ENCODE data around the gene PCDHAC1. TPM values are rescaled to one million over a fixed set of nuclear protein-coding genes. Genes with fewer than 3 reads are reported as not detected.

Gene PCDHAC1
- total and polyA plus RNA-seq, 2 donors (not counting 3 experiments of a cell fraction or from before 2014, with no cell fraction given), result not detected

DNA sequence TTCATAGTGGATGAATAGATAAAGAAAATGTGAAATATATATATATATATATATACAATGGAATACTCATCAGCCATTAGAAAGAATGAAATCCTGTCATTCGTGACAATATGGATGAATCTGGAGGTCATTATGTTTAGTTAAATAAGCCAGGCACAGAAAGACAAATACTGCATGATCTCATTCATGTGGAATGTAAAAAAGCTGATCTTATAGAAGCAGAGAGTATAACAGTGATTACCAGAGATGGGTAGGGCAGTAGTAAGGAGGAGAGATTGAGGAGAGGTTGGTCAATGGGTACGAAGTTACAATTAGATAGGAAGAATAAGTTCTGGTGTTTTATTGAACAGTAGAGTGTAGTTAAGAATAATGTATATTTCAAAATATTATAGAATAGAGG lies 20.5 kb downstream of the PCDHAC1 start:
- DNase-seq (ENCODE audit: low read depth, low spot score), result no peak
- dilution Hi-C loops (cut with MboI; ENCODE audit: extremely low pct_ligation_motif_present, low sequenced_read_pairs) (no loop called here), intact Hi-C loops (cut with micrococcal nuclease) (no loop called here)
- Histone ChIP-seq H2AFZ (ENCODE audit: low read depth, low read length) (no peak overlapping the region), H3K36me3 (ENCODE audit: control insufficient read depth in 2 of 2, extremely low read depth in 1 of 2, insufficient read depth in 2 of 2, low read length in 2 of 2) (no peaks in the 10 kb centered on the region), H3K4me3 (replicated peaks in 1 of 3; ENCODE audit: insufficient read depth in 1 of 3, low read depth in 1 of 3, low read length in 3 of 3) (no peak overlapping the region), H3K27me3 (ENCODE audit: control insufficient read depth in 2 of 2, insufficient read depth in 2 of 2, low read length in 2 of 2) (no peaks in the 10 kb centered on the region), H3K4me1 (ENCODE audit: control insufficient read depth, extremely low read depth, insufficient read depth, low read length) (no peaks in the 10 kb centered on the region), H3K9me1 (replicated peaks; ENCODE audit: control insufficient read depth, extremely low read depth, insufficient read depth, low read length) (no peaks in the 10 kb centered on the region), H3K79me2 (ENCODE audit: control insufficient read depth, insufficient read depth, low read length) (no peaks in the 10 kb centered on the region), H3K4me2 (ENCODE audit: insufficient read depth, low read length) (no peak overlapping the region), H3K9ac (replicated peaks; ENCODE audit: extremely low read depth, insufficient read depth, low read length) (no peak overlapping the region), H3K9me3 (replicated peaks; ENCODE audit: control insufficient read depth, insufficient read depth, low read length) (no peaks in the 10 kb centered on the region), H3K27ac (ENCODE audit: insufficient read depth, low read depth, low read length) (no peak overlapping the region), H4K20me1 (replicated peaks; ENCODE audit: control insufficient read depth, extremely low read depth, insufficient read depth, low read length) (no peaks in the 10 kb centered on the region)
- POLR2A ChIA-PET, result no interaction called here
- CTCF ChIA-PET, result no interaction called here
- BruUV-seq (replicated peaks), result no TSS peak
- no peak for FAIRE-seq
- TF ChIP-seq MYC (IDR thresholded peaks at IDR 0.05; ENCODE audit: low read depth, low read length), result no peak
- TF ChIP-seq FOS (IDR thresholded peaks at IDR 0.05; ENCODE audit: borderline replicate concordance, insufficient read depth, low read length), result no peak
- TF ChIP-seq POLR2A (IDR thresholded peaks at IDR 0.05; ENCODE audit: low read depth, low read length), result no peak
- TF ChIP-seq POLR2AphosphoS5 (IDR thresholded peaks at IDR 0.05; ENCODE audit: insufficient read depth, low read depth, low read length), result no peak

GRCh38 chr5:140951636-140952035 lies 25.5 kb downstream of the PCDHAC1 start:
- Histone ChIP-seq H3K79me2 (ENCODE audit: control insufficient read depth, insufficient read depth, low read length) (no peaks in the 10 kb centered on the region), H3K4me2 (ENCODE audit: insufficient read depth, low read length) (no peak overlapping the region), H2AFZ (ENCODE audit: low read depth, low read length) (no peak overlapping the region), H3K9me1 (replicated peaks; ENCODE audit: control insufficient read depth, extremely low read depth, insufficient read depth, low read length) (no peaks in the 10 kb centered on the region), H3K4me3 (replicated peaks in 1 of 3; ENCODE audit: insufficient read depth in 1 of 3, low read depth in 1 of 3, low read length in 3 of 3) (no peak overlapping the region), H3K36me3 (ENCODE audit: control insufficient read depth in 2 of 2, extremely low read depth in 1 of 2, insufficient read depth in 2 of 2, low read length in 2 of 2) (no peaks in the 10 kb centered on the region), H3K9me3 (replicated peaks; ENCODE audit: control insufficient read depth, insufficient read depth, low read length) (no peaks in the 10 kb centered on the region), H3K27ac (ENCODE audit: insufficient read depth, low read depth, low read length) (no peak overlapping the region), H3K27me3 (ENCODE audit: control insufficient read depth in 2 of 2, insufficient read depth in 2 of 2, low read length in 2 of 2) (no peaks in the 10 kb centered on the region), H3K9ac (replicated peaks; ENCODE audit: extremely low read depth, insufficient read depth, low read length) (no peak overlapping the region), H3K4me1 (ENCODE audit: control insufficient read depth, extremely low read depth, insufficient read depth, low read length) (no peaks in the 10 kb centered on the region), H4K20me1 (replicated peaks; ENCODE audit: control insufficient read depth, extremely low read depth, insufficient read depth, low read length) (no peaks in the 10 kb centered on the region)
- dilution Hi-C loops (cut with MboI; ENCODE audit: extremely low pct_ligation_motif_present, low sequenced_read_pairs), result no loop called here
- intact Hi-C loops (cut with micrococcal nuclease), result no loop called here
- no peak for TF ChIP-seq GATA2 (IDR thresholded peaks at IDR 0.05; ENCODE audit: insufficient read depth, insufficient read length, low read depth, low read length)
- TF ChIP-seq, protein P1, sequence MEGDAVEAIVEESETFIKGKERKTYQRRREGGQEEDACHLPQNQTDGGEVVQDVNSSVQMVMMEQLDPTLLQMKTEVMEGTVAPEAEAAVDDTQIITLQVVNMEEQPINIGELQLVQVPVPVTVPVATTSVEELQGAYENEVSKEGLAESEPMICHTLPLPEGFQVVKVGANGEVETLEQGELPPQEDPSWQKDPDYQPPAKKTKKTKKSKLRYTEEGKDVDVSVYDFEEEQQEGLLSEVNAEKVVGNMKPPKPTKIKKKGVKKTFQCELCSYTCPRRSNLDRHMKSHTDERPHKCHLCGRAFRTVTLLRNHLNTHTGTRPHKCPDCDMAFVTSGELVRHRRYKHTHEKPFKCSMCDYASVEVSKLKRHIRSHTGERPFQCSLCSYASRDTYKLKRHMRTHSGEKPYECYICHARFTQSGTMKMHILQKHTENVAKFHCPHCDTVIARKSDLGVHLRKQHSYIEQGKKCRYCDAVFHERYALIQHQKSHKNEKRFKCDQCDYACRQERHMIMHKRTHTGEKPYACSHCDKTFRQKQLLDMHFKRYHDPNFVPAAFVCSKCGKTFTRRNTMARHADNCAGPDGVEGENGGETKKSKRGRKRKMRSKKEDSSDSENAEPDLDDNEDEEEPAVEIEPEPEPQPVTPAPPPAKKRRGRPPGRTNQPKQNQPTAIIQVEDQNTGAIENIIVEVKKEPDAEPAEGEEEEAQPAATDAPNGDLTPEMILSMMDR (IDR thresholded peaks at IDR 0.05; ENCODE audit: extremely low read depth in 1 of 2, insufficient read depth in 1 of 2, low read depth in 1 of 2, low read length in 2 of 2), result no peak
- no peak for TF ChIP-seq POLR2A (IDR thresholded peaks at IDR 0.05; ENCODE audit: low read depth, low read length)
- TF ChIP-seq POLR2AphosphoS5 (IDR thresholded peaks at IDR 0.05; ENCODE audit: insufficient read depth, low read depth, low read length), result no peak
- POLR2A ChIA-PET, result no interaction called here
- DNase-seq (ENCODE audit: low read depth, low spot score), result no peak
- no TSS peak for BruUV-seq (replicated peaks)
- FAIRE-seq, result no peak
- CTCF ChIA-PET, result interaction anchor here (0.7 kb wide), 1 partner anchor 10 kb away, joined by 3 read pairs; no protein-coding TSS in a partner anchor

Measured in endothelial cell of umbilical vein (primary cell).